Activated T-helper 2 cell treated with anti-CD3 and anti-CD28 coated beads, Interferon-gamma antibody, Interleukin-2, Interleukin-4, amounts not matched to agents 10 μg/mL and 5 μg/mL and 100 μg/mL, durations not matched to agents 14 hours and 24 hours and 36 hours (primary cell): ENCODE data around the gene GNB1L. TPM values are rescaled to one million over a fixed set of nuclear protein-coding genes. Genes with fewer than 3 reads are reported as not detected.

Source experiments
- DNase-seq: peaks from one replicate; pipeline ENCODE4 v3.0.0; 2021; ENCODE audit warnings: low spot score
- H3K27ac Mint-ChIP-seq: one replicate; pipeline ENCODE4 v1.8.0; 2021; ENCODE audit warnings: mixed read lengths
- H3K27me3 Mint-ChIP-seq: one replicate; pipeline ENCODE4 v1.8.0; 2021; ENCODE audit warnings: low read depth, mixed read lengths
- H3K36me3 Mint-ChIP-seq: one replicate; pipeline ENCODE4 v1.8.0; 2021; ENCODE audit warnings: low read depth, mixed read lengths
- H3K4me1 Mint-ChIP-seq: one replicate; pipeline ENCODE4 v1.8.0; 2021; ENCODE audit warnings: low read depth, mixed read lengths
- H3K4me3 Mint-ChIP-seq: one replicate; pipeline ENCODE4 v1.8.0; 2021; ENCODE audit warnings: low read depth, mild to moderate bottlenecking, moderate library complexity, mixed read lengths
- H3K9me3 Mint-ChIP-seq: one replicate; pipeline ENCODE4 v1.8.0; 2021; ENCODE audit warnings: mixed read lengths
- intact Hi-C: fragments of 100-400 bp; cut with micrococcal nuclease; formaldehyde crosslinking; loops from one replicate; pipeline ENCODE4 v1.15.1; 2023
- total RNA-seq: library from RNA; stranded (reverse); gene quantifications from 2 replicates; pipeline ENCODE4 v1.2.3, GENCODE V29; 2022

The GNB1L gene
- total RNA-seq, 1 donor from 2014 or later = 14.7 TPM

GRCh38 chr22:19757985-19758895 lies 96.4 kb downstream of the GNB1L start:
- intact Hi-C loops = loop anchor here (5.0 kb wide), 1 partner anchor 41 kb away; no protein-coding TSS in a partner anchor
- Mint-ChIP-seq H3K36me3 (peaks cover 6% of the 10 kb centered on the region), H3K9me3 (no peaks in the 10 kb centered on the region), H3K4me1 (peaks cover 19% of the 10 kb centered on the region), H3K27me3 (peaks cover 63% of the 10 kb centered on the region), H3K27ac (no peak overlapping the region), H3K4me3 (no peak overlapping the region)
- DNase-seq = no peak

GRCh38 chr22:19757140-19757984 lies 97.3 kb downstream of the GNB1L start:
- Mint-ChIP-seq H3K4me3 (peak overlapping the region; percentile 37), H3K27me3 (peaks cover 61% of the 10 kb centered on the region), H3K36me3 (peaks cover 6% of the 10 kb centered on the region), H3K27ac (no peak overlapping the region), H3K4me1 (peaks cover 19% of the 10 kb centered on the region), H3K9me3 (no peaks in the 10 kb centered on the region)
- intact Hi-C loops = loop anchor here (5.0 kb wide), 1 partner anchor 40 kb away; no protein-coding TSS in a partner anchor
- no peak for DNase-seq

- H3K36me3 Mint-ChIP-seq = peaks cover 6% of the 10 kb centered on the region
- H3K4me3 Mint-ChIP-seq = no peak overlapping the region
- peak; percentile 53 for DNase-seq
- H3K27ac Mint-ChIP-seq = no peak overlapping the region
- no peaks in the 10 kb centered on the region for H3K9me3 Mint-ChIP-seq
- intact Hi-C loops = loop anchor here (5.0 kb wide), 1 partner anchor 39 kb away; no protein-coding TSS in a partner anchor
- H3K4me1 Mint-ChIP-seq = peaks cover 17% of the 10 kb centered on the region
- H3K27me3 Mint-ChIP-seq = peaks cover 56% of the 10 kb centered on the region
Observed at GRCh38 chr22:19756288-19757128, 98.2 kb downstream of the GNB1L start.

GRCh38 chr22:19755722-19756287 lies 98.9 kb downstream of the GNB1L start:
- DNase-seq = no peak
- Mint-ChIP-seq H3K27me3 (peaks cover 55% of the 10 kb centered on the region), H3K36me3 (peaks cover 6% of the 10 kb centered on the region), H3K4me1 (peaks cover 17% of the 10 kb centered on the region), H3K9me3 (no peaks in the 10 kb centered on the region), H3K27ac (no peak overlapping the region), H3K4me3 (no peak overlapping the region)
- intact Hi-C loops = loop anchor here (5.0 kb wide), 1 partner anchor 39 kb away; no protein-coding TSS in a partner anchor

- H3K27me3 Mint-ChIP-seq = peaks cover 54% of the 10 kb centered on the region
Observed at GRCh38 chr22:19755145-19755710, 99.4 kb downstream of the GNB1L start.

GRCh38 chr22:19754701-19755144 lies 100.0 kb downstream of the GNB1L start:
- H3K27ac Mint-ChIP-seq = no peak overlapping the region
- DNase-seq = no peak
- peaks cover under 1% of the 10 kb centered on the region for H3K36me3 Mint-ChIP-seq
- H3K27me3 Mint-ChIP-seq = peaks cover 49% of the 10 kb centered on the region
- H3K4me1 Mint-ChIP-seq = peaks cover 11% of the 10 kb centered on the region
- no peak overlapping the region for H3K4me3 Mint-ChIP-seq
- H3K9me3 Mint-ChIP-seq = no peaks in the 10 kb centered on the region
- intact Hi-C loops = loop anchor here (5.0 kb wide), 1 partner anchor 37 kb away; no protein-coding TSS in a partner anchor

More at GRCh38 chr22:19755145-19755710, 99.4 kb downstream of the GNB1L start:
- no peak for DNase-seq
- H3K27ac Mint-ChIP-seq = no peak overlapping the region
- H3K4me3 Mint-ChIP-seq = no peak overlapping the region
- intact Hi-C loops = loop anchor here (5.0 kb wide), 1 partner anchor 38 kb away; no protein-coding TSS in a partner anchor
- no peaks in the 10 kb centered on the region for H3K9me3 Mint-ChIP-seq
- peaks cover 5% of the 10 kb centered on the region for H3K36me3 Mint-ChIP-seq
- H3K4me1 Mint-ChIP-seq = peaks cover 17% of the 10 kb centered on the region

- H3K36me3 Mint-ChIP-seq = no peaks in the 10 kb centered on the region
- intact Hi-C loops = no loop called here
- no peaks in the 10 kb centered on the region for H3K9me3 Mint-ChIP-seq
- no peak overlapping the region for H3K27ac Mint-ChIP-seq
- H3K4me1 Mint-ChIP-seq = peaks cover 9% of the 10 kb centered on the region
- no peak overlapping the region for H3K4me3 Mint-ChIP-seq
- DNase-seq = no peak
- peaks cover 44% of the 10 kb centered on the region for H3K27me3 Mint-ChIP-seq
Observed at GRCh38 chr22:19753996-19754700, 100.5 kb downstream of the GNB1L start.

- intact Hi-C loops = no loop called here
- H3K4me1 Mint-ChIP-seq = peaks cover 9% of the 10 kb centered on the region
- no peaks in the 10 kb centered on the region for H3K9me3 Mint-ChIP-seq
- no peak overlapping the region for H3K4me3 Mint-ChIP-seq
- H3K27ac Mint-ChIP-seq = no peak overlapping the region
- no peaks in the 10 kb centered on the region for H3K36me3 Mint-ChIP-seq
- peaks cover 43% of the 10 kb centered on the region for H3K27me3 Mint-ChIP-seq
- no peak for DNase-seq
Observed at GRCh38 chr22:19753090-19753842, 101.4 kb downstream of the GNB1L start.

GRCh38 chr22:19751497-19752245 lies 103.0 kb downstream of the GNB1L start:
- H3K4me3 Mint-ChIP-seq = no peak overlapping the region
- DNase-seq = no peak
- no peak overlapping the region for H3K27ac Mint-ChIP-seq
- no peaks in the 10 kb centered on the region for H3K9me3 Mint-ChIP-seq
- peaks cover 3% of the 10 kb centered on the region for H3K4me1 Mint-ChIP-seq
- intact Hi-C loops = no loop called here
- no peaks in the 10 kb centered on the region for H3K36me3 Mint-ChIP-seq
- peaks cover 31% of the 10 kb centered on the region for H3K27me3 Mint-ChIP-seq
